OCI-LY1 (cell line): ENCODE results near the gene NT5M.

Experiments
- H2AFZ ChIP-seq: fragments of 200-600 bp; sonication (generic), shearing (Covaris generic); 2 replicates; pipeline ENCODE4 v1.6.0; 2014; ENCODE audit warnings: antibody characterized with exemption, mild to moderate bottlenecking, low read length
- H3F3A ChIP-seq: fragments of 200-600 bp; sonication (generic), shearing (Covaris generic); 2 replicates; pipeline ENCODE4 v1.6.0; 2014; ENCODE audit warnings: mild to moderate bottlenecking, antibody characterized with exemption, low read length, moderate library complexity; ENCODE audit not compliant: insufficient read depth
- H3K27ac ChIP-seq: fragments of 200-600 bp; sonication (generic); 2 replicates; pipeline ENCODE4 v1.5.1; 2014; ENCODE audit warnings: low read length, mixed run types, mild to moderate bottlenecking, low read depth; ENCODE audit not compliant: poor library complexity, severe bottlenecking
- H3K27me3 ChIP-seq: fragments of 200-600 bp; sonication (generic); 2 replicates; pipeline ENCODE4 v1.6.0; 2014; ENCODE audit warnings: antibody characterized with exemption, mild to moderate bottlenecking, low read length, moderate library complexity; ENCODE audit not compliant: insufficient read depth
- H3K36me3 ChIP-seq: fragments of 200-600 bp; sonication (generic); 2 replicates; pipeline ENCODE4 v1.6.1; 2014; ENCODE audit warnings: mild to moderate bottlenecking, antibody characterized with exemption, low read length, moderate library complexity, mixed read lengths; ENCODE audit not compliant: insufficient read depth
- H3K4me1 ChIP-seq: fragments of 200-600 bp; sonication (generic); 2 replicates; pipeline ENCODE4 v1.5.1; 2014; ENCODE audit warnings: mild to moderate bottlenecking, low read length, moderate library complexity; ENCODE audit not compliant: insufficient read depth, severe bottlenecking
- H3K4me2 ChIP-seq: fragments of 200-600 bp; sonication (generic), shearing (Covaris generic); 2 replicates; pipeline ENCODE4 v1.6.1; 2014; ENCODE audit warnings: low read length
- H3K4me3 ChIP-seq: fragments of 200-600 bp; sonication (generic); 2 replicates; pipeline ENCODE4 v1.5.1; 2014; ENCODE audit warnings: low read length, low read depth, mild to moderate bottlenecking, mixed read lengths; ENCODE audit not compliant: poor library complexity, severe bottlenecking
- H3K79me2 ChIP-seq: fragments of 200-600 bp; shearing (Covaris generic); 2 replicates; pipeline ENCODE4 v1.6.1; 2016; ENCODE audit warnings: mixed run types, low read length, mixed read lengths; ENCODE audit not compliant: insufficient read depth
- H3K9ac ChIP-seq: fragments of 200-600 bp; sonication (generic), shearing (Covaris generic); 2 replicates; pipeline ENCODE4 v1.6.1; 2014; ENCODE audit warnings: mild to moderate bottlenecking, low read length, mixed read lengths
- H3K9me2 ChIP-seq: fragments of 200-600 bp; sonication (generic), shearing (Covaris generic); 2 replicates; pipeline ENCODE4 v1.6.1; 2014; ENCODE audit warnings: low read depth, mild to moderate bottlenecking, low read length, mixed read lengths
- H3K9me3 ChIP-seq: fragments of 200-600 bp; shearing (Covaris generic); 2 replicates; pipeline ENCODE4 v1.6.1; 2014; ENCODE audit warnings: low read length, mixed read lengths
- H4K20me1 ChIP-seq: fragments of 200-600 bp; sonication (generic), shearing (Covaris generic); 2 replicates; pipeline ENCODE4 v1.6.0; 2016; ENCODE audit warnings: mild to moderate bottlenecking, low read length; ENCODE audit not compliant: insufficient read depth
- CTCF ChIP-seq: fragments of 200-600 bp; sonication (generic), shearing (Covaris generic); IDR thresholded peaks from 2 replicates; pipeline ENCODE4 v1.5.1; 2017; ENCODE audit warnings: mild to moderate bottlenecking, antibody characterized with exemption, low read length, moderate library complexity, mixed read lengths
- EZH2 ChIP-seq: fragments of 200-600 bp; sonication (generic), shearing (Covaris generic); IDR thresholded peaks from 2 replicates; pipeline ENCODE4 v1.8.0; 2017; ENCODE audit warnings: borderline replicate concordance, mixed run types, mild to moderate bottlenecking, antibody characterized with exemption, low read length, moderate library complexity, mixed read lengths

The NT5M gene

GRCh38 chr17:17309356-17309755 is 6.2 kb downstream of the NT5M start:
- Histone ChIP-seq H3K27me3 (no peaks in the 10 kb centered on the region), H3K9ac (no peak overlapping the region), H3K4me2 (no peak overlapping the region), H3K79me2 (no peaks in the 10 kb centered on the region), H4K20me1 (no peaks in the 10 kb centered on the region), H3K4me3 (no peak overlapping the region), H3K27ac (no peak overlapping the region), H2AFZ (no peak overlapping the region), H3K9me2 (no peaks in the 10 kb centered on the region), H3K36me3 (peaks cover 31% of the 10 kb centered on the region), H3F3A (peaks cover 6% of the 10 kb centered on the region; the same call in 1 of the 2 replicates), H3K9me3 (peaks cover 3% of the 10 kb centered on the region; the same call in 1 of the 2 replicates), H3K4me1 (peaks cover 22% of the 10 kb centered on the region)
- no peak for TF ChIP-seq EZH2
- TF ChIP-seq CTCF, result no peak

GRCh38 chr17:17313350-17313991 is 10.3 kb downstream of the NT5M start:
- H3K9me3 ChIP-seq, result peaks cover 3% of the 10 kb centered on the region; the same call in 1 of the 2 replicates
- no peak overlapping the region for H3K4me2 ChIP-seq
- no peak overlapping the region for H2AFZ ChIP-seq
- H3K4me3 ChIP-seq, result no peak overlapping the region
- H3F3A ChIP-seq, result no peaks in the 10 kb centered on the region
- no peak overlapping the region for H3K27ac ChIP-seq
- H3K27me3 ChIP-seq, result no peaks in the 10 kb centered on the region
- H3K9me2 ChIP-seq, result no peaks in the 10 kb centered on the region
- H4K20me1 ChIP-seq, result no peaks in the 10 kb centered on the region
- TF ChIP-seq EZH2 (no peak), CTCF (peak; percentile 90)
- H3K4me1 ChIP-seq, result peaks cover 4% of the 10 kb centered on the region
- H3K36me3 ChIP-seq, result peaks cover 35% of the 10 kb centered on the region
- no peaks in the 10 kb centered on the region for H3K79me2 ChIP-seq
- no peak overlapping the region; the same call in 1 of the 2 replicates for H3K9ac ChIP-seq

GRCh38 chr17:17314501-17315071 is 11.4 kb downstream of the NT5M start:
- Histone ChIP-seq H4K20me1 (no peaks in the 10 kb centered on the region), H3K27ac (no peak overlapping the region), H3K9ac (no peak overlapping the region), H3K4me2 (no peak overlapping the region), H2AFZ (no peak overlapping the region), H3K79me2 (no peaks in the 10 kb centered on the region), H3K27me3 (no peaks in the 10 kb centered on the region), H3K9me3 (peaks cover 3% of the 10 kb centered on the region; the same call in 1 of the 2 replicates), H3F3A (no peaks in the 10 kb centered on the region), H3K4me3 (no peak overlapping the region), H3K4me1 (peaks cover 4% of the 10 kb centered on the region), H3K9me2 (no peaks in the 10 kb centered on the region), H3K36me3 (peaks cover 24% of the 10 kb centered on the region)
- TF ChIP-seq EZH2 (no peak), CTCF (no peak)
